ENCODE data around the gene SYVN1.

GRCh38 chr11:65134952-65135632 lies 773 bp upstream of the SYVN1 start:
- TF ChIP-seq CTCF (IDR thresholded peaks at IDR 0.05) (no peak), POLR2A (IDR thresholded peaks at IDR 0.05) (peak in 1 of 2 donors; percentile 45), EP300 (IDR thresholded peaks at IDR 0.05) (no peak)
